Activated CD4-positive, alpha-beta memory T cell treated with anti-CD3 and anti-CD28 coated beads for 36 hours (primary cell): ENCODE results near the gene ANXA10. TPM values are rescaled to one million over a fixed set of nuclear protein-coding genes. Genes with fewer than 3 reads are reported as not detected.

Experiments
- CTCF ChIA-PET: fragments of 350-600 bp; sonication (Branson Sonifier 250); formaldehyde crosslinking; loops from one replicate; lab custom pipeline; 2021; ENCODE audit warnings: antibody characterized with exemption, inconsistent platforms; lab: Charles Lee
- POLR2A ChIA-PET: fragments of 350-600 bp; sonication (Branson Sonifier 250); formaldehyde crosslinking; loops from one replicate; lab custom pipeline; 2021; ENCODE audit warnings: antibody characterized with exemption; lab: Charles Lee
- DNase-seq: peaks from one replicate; pipeline ENCODE4 v3.0.0-alpha.2; 2020
- H3K27ac Mint-ChIP-seq: one replicate; pipeline ENCODE4 v1.8.0; 2021; ENCODE audit warnings: mixed read lengths
- H3K27me3 Mint-ChIP-seq: one replicate; pipeline ENCODE4 v1.8.0; 2021; ENCODE audit warnings: mixed read lengths
- H3K36me3 Mint-ChIP-seq: one replicate; pipeline ENCODE4 v1.8.0; 2021; ENCODE audit warnings: mixed read lengths
- H3K4me1 Mint-ChIP-seq: one replicate; pipeline ENCODE4 v1.8.0; 2021; ENCODE audit warnings: low read depth, mixed read lengths
- H3K4me3 Mint-ChIP-seq: one replicate; pipeline ENCODE4 v1.8.0; 2021; ENCODE audit warnings: mild to moderate bottlenecking, mixed read lengths
- H3K9me3 Mint-ChIP-seq: one replicate; pipeline ENCODE4 v1.8.0; 2021; ENCODE audit warnings: mixed read lengths
- intact Hi-C: fragments of 100-400 bp; cut with micrococcal nuclease; formaldehyde crosslinking; loops from one replicate; pipeline ENCODE4 v1.15.1; 2023
- total RNA-seq, 2 experiments: library from RNA; stranded (reverse); gene quantifications; one replicate each; pipeline ENCODE4 v1.2.3, GENCODE V29; 2021

Gene ANXA10, protein sequence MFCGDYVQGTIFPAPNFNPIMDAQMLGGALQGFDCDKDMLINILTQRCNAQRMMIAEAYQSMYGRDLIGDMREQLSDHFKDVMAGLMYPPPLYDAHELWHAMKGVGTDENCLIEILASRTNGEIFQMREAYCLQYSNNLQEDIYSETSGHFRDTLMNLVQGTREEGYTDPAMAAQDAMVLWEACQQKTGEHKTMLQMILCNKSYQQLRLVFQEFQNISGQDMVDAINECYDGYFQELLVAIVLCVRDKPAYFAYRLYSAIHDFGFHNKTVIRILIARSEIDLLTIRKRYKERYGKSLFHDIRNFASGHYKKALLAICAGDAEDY
- total RNA-seq = not detected

DNA sequence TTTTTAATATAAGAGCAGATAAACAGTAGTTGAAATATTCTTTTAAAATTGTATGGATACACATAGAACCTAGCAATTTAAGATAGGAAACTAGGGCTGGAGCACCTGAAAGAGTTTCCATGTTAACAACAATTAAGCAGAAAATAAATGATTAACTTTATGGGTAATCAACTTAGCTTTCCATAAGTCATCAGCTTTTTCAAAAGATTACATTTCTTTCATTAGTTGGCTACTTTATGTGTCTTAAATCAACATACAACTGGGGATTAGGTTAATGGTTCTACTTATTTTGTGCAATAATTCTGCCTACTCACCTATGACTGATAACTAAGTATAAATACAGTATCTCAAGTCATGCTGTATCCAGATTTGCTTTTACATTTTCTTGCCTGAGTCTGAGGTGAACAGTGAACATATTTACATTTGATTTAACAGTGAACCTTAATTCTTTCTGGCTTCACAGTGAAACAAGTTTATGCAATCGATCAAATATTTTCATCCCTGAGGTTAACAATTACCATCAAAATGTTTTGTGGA is at the start of gene ANXA10:
Gene ANXA10, plus strand, starts transcription at position 362 of the 537 bp plus-strand sequence. Its CDS starts 164 bp downstream, at position 526.
- Mint-ChIP-seq H3K9me3 (peaks cover 18% of the 10 kb centered on the region), H3K4me1 (no peaks in the 10 kb centered on the region), H3K4me3 (no peak within 1 kb of the TSS), H3K27me3 (no peaks in the 10 kb centered on the region), H3K27ac (no peak within 1 kb of the TSS), H3K36me3 (no peaks in the 10 kb centered on the region)
- CTCF ChIA-PET = no interaction called here
- no peak for DNase-seq
- intact Hi-C loops = no loop called here
- POLR2A ChIA-PET = no interaction called here

DNA sequence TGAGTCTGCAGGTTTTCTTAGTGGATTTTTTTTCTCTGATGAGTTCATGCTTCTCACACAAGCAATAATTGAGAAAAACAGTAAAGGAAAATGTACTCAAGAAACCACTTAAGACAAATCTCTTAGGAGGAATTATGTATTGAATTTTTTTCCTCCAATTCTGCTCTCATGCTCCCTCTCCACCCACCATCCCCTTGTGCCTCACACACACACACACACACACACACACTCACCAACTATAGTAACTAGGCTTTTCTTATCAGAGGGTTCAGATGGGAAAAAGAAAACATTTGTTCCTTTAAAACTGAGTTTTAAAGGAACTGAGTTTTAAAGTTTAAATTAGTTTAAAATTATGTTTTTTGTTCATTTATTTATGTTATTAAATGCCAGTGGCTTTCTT is 47.0 kb upstream of the ANXA10 start:
- POLR2A ChIA-PET = no interaction called here
- Mint-ChIP-seq H3K27ac (no peak overlapping the region), H3K27me3 (no peaks in the 10 kb centered on the region), H3K4me3 (no peak overlapping the region), H3K9me3 (peaks cover 13% of the 10 kb centered on the region), H3K4me1 (no peaks in the 10 kb centered on the region), H3K36me3 (no peaks in the 10 kb centered on the region)
- no peak for DNase-seq
- intact Hi-C loops = no loop called here
- CTCF ChIA-PET = no interaction called here

DNA sequence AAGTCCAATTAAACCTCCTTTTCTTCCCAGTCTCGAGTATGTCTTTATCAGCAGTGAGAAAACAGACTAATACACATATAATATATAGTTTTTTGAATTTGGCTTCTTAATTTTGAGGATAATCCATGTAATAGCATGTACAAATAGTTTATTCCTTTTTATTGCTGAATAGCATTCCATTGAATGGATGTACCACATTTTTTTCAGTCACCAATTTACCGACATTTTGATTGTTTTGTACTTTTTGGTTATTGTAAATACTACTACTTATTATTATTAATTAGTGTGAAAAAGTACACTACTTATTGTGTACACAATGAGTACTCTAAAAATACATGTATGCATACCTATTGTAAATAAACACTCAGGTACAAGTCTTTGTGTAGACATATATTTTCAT is 42.3 kb upstream of the ANXA10 start:
- intact Hi-C loops = no loop called here
- no peaks in the 10 kb centered on the region for H3K4me1 Mint-ChIP-seq
- peaks cover 13% of the 10 kb centered on the region for H3K9me3 Mint-ChIP-seq
- POLR2A ChIA-PET = no interaction called here
- CTCF ChIA-PET = no interaction called here
- no peaks in the 10 kb centered on the region for H3K36me3 Mint-ChIP-seq
- H3K27me3 Mint-ChIP-seq = no peaks in the 10 kb centered on the region
- H3K27ac Mint-ChIP-seq = no peak overlapping the region
- no peak overlapping the region for H3K4me3 Mint-ChIP-seq
- no peak for DNase-seq

DNA sequence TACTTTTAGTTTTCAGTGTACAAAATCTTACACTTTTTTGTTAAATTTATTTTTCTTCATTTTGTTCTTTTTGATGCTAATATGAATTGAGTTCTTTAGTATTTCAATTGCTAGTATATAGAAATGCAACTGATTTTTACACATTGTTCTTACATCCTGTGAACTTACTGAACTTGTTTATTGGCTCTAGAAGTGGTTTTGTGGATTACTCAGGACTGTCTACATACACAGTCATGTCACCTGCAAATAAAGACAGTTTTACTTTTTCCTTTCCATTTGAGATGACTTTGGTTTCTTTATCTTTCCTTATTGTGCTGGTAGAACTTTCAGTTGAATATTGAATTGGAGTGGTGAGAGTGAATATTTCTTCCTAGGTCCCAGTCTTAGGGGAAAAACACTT is 40.8 kb upstream of the ANXA10 start:
- intact Hi-C loops = no loop called here
- CTCF ChIA-PET = no interaction called here
- DNase-seq = no peak

DNA sequence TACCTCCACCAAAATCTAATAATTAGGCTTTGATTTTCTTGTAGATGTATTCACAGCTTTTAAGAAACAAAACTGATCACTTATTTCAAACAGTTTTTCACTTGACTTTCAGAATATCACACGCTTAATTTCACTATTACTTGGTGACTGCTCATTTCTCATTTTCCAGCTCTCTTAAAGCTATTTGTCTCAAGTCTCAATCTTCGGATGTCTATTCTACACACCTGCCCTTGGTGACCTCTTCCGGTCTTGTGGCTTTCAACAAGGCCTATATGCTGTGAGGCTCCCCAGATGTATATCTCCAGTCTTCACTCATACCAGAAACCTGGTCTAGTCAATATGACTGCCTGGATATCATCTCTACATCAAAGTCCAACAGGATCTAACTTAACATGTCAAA is 34.9 kb upstream of the ANXA10 start:
- Mint-ChIP-seq H3K4me3 (no peak overlapping the region), H3K27me3 (no peaks in the 10 kb centered on the region), H3K9me3 (no peaks in the 10 kb centered on the region), H3K4me1 (no peaks in the 10 kb centered on the region), H3K36me3 (no peaks in the 10 kb centered on the region), H3K27ac (no peak overlapping the region)
- DNase-seq = no peak
- ChIA-PET POLR2A (no interaction called here), CTCF (no interaction called here)
- intact Hi-C loops = no loop called here

More for the DNA sequence above, 40.8 kb upstream of the ANXA10 start:
- no peak overlapping the region for H3K4me3 Mint-ChIP-seq
- no peaks in the 10 kb centered on the region for H3K27me3 Mint-ChIP-seq
- POLR2A ChIA-PET = no interaction called here
- H3K27ac Mint-ChIP-seq = no peak overlapping the region
- H3K9me3 Mint-ChIP-seq = peaks cover 13% of the 10 kb centered on the region
- H3K36me3 Mint-ChIP-seq = no peaks in the 10 kb centered on the region
- no peaks in the 10 kb centered on the region for H3K4me1 Mint-ChIP-seq

DNA sequence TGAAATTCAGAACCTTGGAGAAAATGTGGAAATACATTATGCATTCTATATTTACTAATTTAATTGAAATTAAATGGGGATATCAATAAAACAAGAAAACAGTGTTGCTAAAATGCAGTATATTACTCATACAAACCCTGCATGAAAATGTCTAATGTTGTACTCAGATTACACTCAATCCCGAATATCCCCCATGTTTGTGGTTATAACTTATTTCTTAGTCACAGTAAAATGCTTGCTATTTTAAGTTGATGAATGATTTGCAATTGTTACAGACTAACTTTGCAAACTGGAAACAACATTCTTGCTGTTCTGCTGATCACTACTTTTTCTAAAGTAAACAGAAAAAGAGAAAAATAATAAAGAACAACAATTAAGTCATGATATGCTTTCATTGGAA is 33.1 kb upstream of the ANXA10 start:
- no peaks in the 10 kb centered on the region for H3K36me3 Mint-ChIP-seq
- DNase-seq = no peak
- ChIA-PET POLR2A (no interaction called here), CTCF (no interaction called here)
- no peaks in the 10 kb centered on the region for H3K27me3 Mint-ChIP-seq
- no peak overlapping the region for H3K27ac Mint-ChIP-seq
- intact Hi-C loops = no loop called here
- no peaks in the 10 kb centered on the region for H3K9me3 Mint-ChIP-seq
- H3K4me1 Mint-ChIP-seq = no peaks in the 10 kb centered on the region
- H3K4me3 Mint-ChIP-seq = no peak overlapping the region

DNA sequence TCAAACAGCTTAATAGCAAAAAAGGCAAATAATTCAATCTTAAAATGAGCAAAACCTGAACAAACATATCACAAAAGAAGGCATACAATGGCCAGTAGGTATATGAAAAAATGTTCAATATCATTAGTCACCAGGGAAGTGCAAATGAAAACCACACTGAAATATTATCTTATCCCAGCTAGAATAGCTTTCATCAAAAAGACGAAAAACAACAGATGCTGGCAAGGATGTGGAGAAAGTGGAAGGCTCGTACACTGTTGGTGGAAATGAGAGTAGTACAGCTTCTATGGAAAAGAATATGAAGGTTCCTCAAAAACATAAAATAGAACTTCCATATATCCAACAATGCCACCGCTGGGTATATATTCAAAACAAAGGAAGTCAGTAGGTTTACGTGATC is 29.3 kb upstream of the ANXA10 start:
- no peaks in the 10 kb centered on the region for H3K4me1 Mint-ChIP-seq
- no peak for DNase-seq
- H3K27me3 Mint-ChIP-seq = no peaks in the 10 kb centered on the region
- intact Hi-C loops = no loop called here
- ChIA-PET CTCF (no interaction called here), POLR2A (no interaction called here)
- no peak overlapping the region for H3K4me3 Mint-ChIP-seq
- H3K9me3 Mint-ChIP-seq = no peaks in the 10 kb centered on the region
- H3K27ac Mint-ChIP-seq = no peak overlapping the region
- H3K36me3 Mint-ChIP-seq = no peaks in the 10 kb centered on the region

DNA sequence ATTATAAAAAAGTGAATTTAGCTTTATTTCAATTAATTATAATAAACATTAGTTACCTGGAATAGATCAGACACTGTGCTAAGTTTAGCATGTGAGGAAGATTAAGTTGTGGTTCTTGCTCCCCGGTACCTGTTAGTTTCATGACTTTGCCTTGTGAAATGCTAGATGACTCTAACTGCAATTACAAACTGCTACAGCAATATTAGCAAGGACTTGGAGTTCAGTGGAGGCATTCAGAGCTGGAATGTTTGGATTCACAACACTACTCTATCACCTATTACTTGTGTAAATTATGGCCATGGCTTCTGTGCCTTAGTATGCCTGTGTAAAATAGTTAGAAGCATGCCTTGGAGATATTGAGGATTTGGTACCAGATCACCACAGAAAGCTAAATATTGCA is 21.4 kb upstream of the ANXA10 start:
- no peak overlapping the region for H3K27ac Mint-ChIP-seq
- ChIA-PET CTCF (no interaction called here), POLR2A (no interaction called here)
- intact Hi-C loops = no loop called here
- H3K4me3 Mint-ChIP-seq = no peak overlapping the region
- H3K36me3 Mint-ChIP-seq = no peaks in the 10 kb centered on the region
- H3K9me3 Mint-ChIP-seq = peaks cover 8% of the 10 kb centered on the region
- no peaks in the 10 kb centered on the region for H3K27me3 Mint-ChIP-seq
- no peak for DNase-seq
- H3K4me1 Mint-ChIP-seq = no peaks in the 10 kb centered on the region

DNA sequence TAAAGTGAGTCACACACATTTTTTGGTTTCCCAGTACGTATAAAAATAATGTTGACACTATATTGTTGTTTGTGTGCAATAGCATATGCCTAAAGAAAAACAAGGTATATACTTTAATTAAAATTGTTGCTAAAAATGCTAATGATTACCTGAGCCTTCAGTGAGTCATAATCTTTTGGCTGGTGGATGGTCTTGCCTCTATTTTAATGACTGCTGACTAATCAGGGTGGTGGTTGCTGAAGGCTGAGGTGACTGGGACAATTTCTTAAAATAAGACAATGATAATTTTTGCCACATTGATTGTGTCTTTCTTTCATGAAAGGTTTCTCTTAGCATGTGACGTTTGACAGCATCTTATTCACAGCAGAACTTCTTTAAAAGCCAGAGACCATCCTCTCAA is 21.0 kb upstream of the ANXA10 start:
- no peak for DNase-seq
- ChIA-PET POLR2A (no interaction called here), CTCF (no interaction called here)
- H3K9me3 Mint-ChIP-seq = peaks cover 8% of the 10 kb centered on the region
- H3K27ac Mint-ChIP-seq = no peak overlapping the region
- no peaks in the 10 kb centered on the region for H3K27me3 Mint-ChIP-seq
- H3K4me3 Mint-ChIP-seq = no peak overlapping the region
- H3K36me3 Mint-ChIP-seq = no peaks in the 10 kb centered on the region
- no peaks in the 10 kb centered on the region for H3K4me1 Mint-ChIP-seq
- intact Hi-C loops = no loop called here

DNA sequence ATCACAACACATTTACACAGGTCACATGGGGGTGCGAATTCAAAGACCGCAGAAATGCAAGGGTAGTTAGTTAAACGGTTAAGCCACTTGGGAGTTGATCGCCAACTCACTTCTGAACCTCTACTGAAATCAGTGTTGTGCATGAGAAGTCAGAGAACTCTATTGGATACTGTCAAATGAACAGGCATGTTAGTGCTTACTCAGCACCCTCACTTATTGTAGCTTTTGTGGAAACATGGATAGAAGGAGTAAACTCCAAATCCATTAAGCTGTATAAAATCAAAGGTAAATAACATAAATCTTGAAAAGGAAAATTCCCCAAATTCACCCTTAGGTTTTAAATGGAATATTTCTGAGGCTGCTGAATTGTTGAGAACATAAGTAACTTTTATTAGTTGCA is 17.5 kb upstream of the ANXA10 start:
- no peak for DNase-seq
- CTCF ChIA-PET = no interaction called here
- POLR2A ChIA-PET = no interaction called here
- H3K36me3 Mint-ChIP-seq = no peaks in the 10 kb centered on the region
- H3K9me3 Mint-ChIP-seq = no peaks in the 10 kb centered on the region
- H3K4me1 Mint-ChIP-seq = no peaks in the 10 kb centered on the region
- intact Hi-C loops = no loop called here
- no peak overlapping the region for H3K4me3 Mint-ChIP-seq
- H3K27me3 Mint-ChIP-seq = no peaks in the 10 kb centered on the region
- no peak overlapping the region for H3K27ac Mint-ChIP-seq

DNA sequence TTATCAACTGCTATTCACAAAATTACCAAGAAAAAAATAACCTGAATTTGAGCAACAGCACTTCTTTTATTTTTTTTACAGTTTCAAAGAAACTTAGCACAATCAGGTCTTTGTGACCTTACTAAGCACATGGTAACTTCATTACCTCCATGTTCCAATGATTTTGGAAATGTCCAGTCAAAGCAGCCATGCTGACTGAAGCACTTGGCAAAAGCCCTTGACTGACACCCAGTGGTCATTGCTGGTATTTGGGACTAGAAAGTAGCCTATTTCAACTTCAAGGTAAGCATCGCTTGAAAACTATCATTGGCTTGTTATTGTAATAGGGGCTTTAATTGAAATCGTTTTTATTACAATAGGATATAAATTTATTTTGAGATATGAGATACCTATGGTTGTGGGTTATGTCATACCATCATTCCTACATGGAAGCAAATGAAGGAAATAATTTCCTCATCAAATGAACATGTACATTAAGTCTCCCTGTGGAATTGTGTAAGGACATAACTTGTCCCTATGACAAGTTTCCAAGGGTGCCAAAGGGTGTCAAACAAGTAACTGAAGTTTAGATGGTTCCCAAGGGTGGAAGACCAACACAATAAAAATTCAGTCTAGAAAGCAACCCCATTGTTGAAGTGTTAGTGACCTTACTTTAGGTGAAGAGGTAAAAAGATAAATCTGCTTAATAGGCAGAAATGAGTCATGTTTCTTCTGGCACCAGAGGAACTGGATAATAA is 15.2 kb upstream of the ANXA10 start:
- peak; percentile 53 for DNase-seq
- intact Hi-C loops = loop anchor here (2.0 kb wide), 1 partner anchor 1910 kb away; no protein-coding TSS in a partner anchor
- no peaks in the 10 kb centered on the region for H3K4me1 Mint-ChIP-seq

DNA sequence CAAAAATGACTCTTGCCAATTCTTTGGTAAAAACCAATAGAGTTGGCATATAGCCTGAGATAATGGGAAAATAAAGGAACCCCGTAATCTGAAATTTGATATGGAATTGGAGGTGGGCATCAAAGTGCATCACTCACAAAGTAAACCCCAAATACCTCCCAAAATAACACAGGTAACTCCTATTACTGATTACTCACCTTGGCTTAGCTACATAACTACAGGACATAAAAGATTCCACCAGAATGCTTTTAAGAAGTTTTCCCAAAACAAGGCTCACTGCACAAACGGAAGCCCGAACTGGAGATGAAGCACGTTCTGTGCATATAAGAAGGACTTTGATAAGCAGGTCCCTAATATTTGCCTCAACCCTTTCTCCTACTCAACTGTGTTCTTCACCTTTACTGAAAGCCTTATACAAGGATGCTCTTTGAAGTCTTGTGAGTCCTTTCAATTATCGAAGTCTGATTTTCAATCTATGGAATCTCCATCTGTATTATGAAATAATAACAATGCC is 14.6 kb upstream of the ANXA10 start:
- H3K27me3 Mint-ChIP-seq = no peaks in the 10 kb centered on the region
- no peaks in the 10 kb centered on the region for H3K9me3 Mint-ChIP-seq
- CTCF ChIA-PET = no interaction called here
- intact Hi-C loops = loop anchor here (2.0 kb wide), 1 partner anchor 1911 kb away; no protein-coding TSS in a partner anchor
- H3K27ac Mint-ChIP-seq = no peak overlapping the region
- H3K36me3 Mint-ChIP-seq = no peaks in the 10 kb centered on the region
- H3K4me3 Mint-ChIP-seq = no peak overlapping the region
- POLR2A ChIA-PET = no interaction called here
- DNase-seq = no peak
- no peaks in the 10 kb centered on the region for H3K4me1 Mint-ChIP-seq

More for the DNA sequence above, 15.2 kb upstream of the ANXA10 start:
- Mint-ChIP-seq H3K9me3 (no peaks in the 10 kb centered on the region), H3K36me3 (no peaks in the 10 kb centered on the region), H3K4me3 (no peak overlapping the region), H3K27me3 (no peaks in the 10 kb centered on the region), H3K27ac (no peak overlapping the region)
- CTCF ChIA-PET = no interaction called here
- POLR2A ChIA-PET = no interaction called here
